GM19351 (cell line): ENCODE data around the gene SERPIND1.

ENCODE experiments used
- ATAC-seq: cut with Tn5 transposase; IDR thresholded peaks from one replicate; pipeline ENCODE4 v1.9.1; 2021; ENCODE audit warnings: mild to moderate bottlenecking, moderate library complexity; ENCODE audit not compliant: unreplicated experiment

Gene SERPIND1

GRCh38 chr22:20771918-20772625 is 1.8 kb upstream of the SERPIND1 start:
- no peak for ATAC-seq

GRCh38 chr22:20774882-20775281 is 969 bp downstream of the SERPIND1 start:
- no peak for ATAC-seq

GRCh38 chr22:20775342-20775895 is 1.5 kb downstream of the SERPIND1 start:
- ATAC-seq = no peak

- no peak for ATAC-seq
These were observed 2.9 kb downstream of the SERPIND1 start for GRCh38 chr22:20776624-20777405.

GRCh38 chr22:20777420-20778177 is 3.7 kb downstream of the SERPIND1 start:
- ATAC-seq = no peak

GRCh38 chr22:20779014-20779817 is 5.3 kb downstream of the SERPIND1 start:
- no peak for ATAC-seq

- no peak for ATAC-seq
These were observed 5.9 kb downstream of the SERPIND1 start for GRCh38 chr22:20779818-20780158.

- ATAC-seq = no peak
These were observed 7.5 kb downstream of the SERPIND1 start for GRCh38 chr22:20781272-20781990.

- ATAC-seq = no peak
These were observed 8.2 kb downstream of the SERPIND1 start for GRCh38 chr22:20782083-20782482.

- no peak for ATAC-seq
These were observed 8.8 kb downstream of the SERPIND1 start for GRCh38 chr22:20782596-20783299.

GRCh38 chr22:20783300-20783673 is 9.4 kb downstream of the SERPIND1 start:
- ATAC-seq = no peak

- no peak for ATAC-seq
These were observed 10.2 kb downstream of the SERPIND1 start for GRCh38 chr22:20783844-20784723.

- ATAC-seq = no peak
These were observed 11.5 kb downstream of the SERPIND1 start for GRCh38 chr22:20785415-20785814.

GRCh38 chr22:20786048-20786447 is 12.1 kb downstream of the SERPIND1 start:
- ATAC-seq = no peak

GRCh38 chr22:20786536-20786979 is 12.6 kb downstream of the SERPIND1 start:
- no peak for ATAC-seq

GRCh38 chr22:20787223-20787622 is 13.3 kb downstream of the SERPIND1 start:
- no peak for ATAC-seq

GRCh38 chr22:20787746-20788626 is 14.1 kb downstream of the SERPIND1 start:
- no peak for ATAC-seq
